ENCODE results near the gene B2M.
"Not testable (repeated sequence)": the region's sequence is repeated elsewhere in the genome, so short reads cannot be mapped to it uniquely, and the experiment has no call there.

B2M gene

DNA sequence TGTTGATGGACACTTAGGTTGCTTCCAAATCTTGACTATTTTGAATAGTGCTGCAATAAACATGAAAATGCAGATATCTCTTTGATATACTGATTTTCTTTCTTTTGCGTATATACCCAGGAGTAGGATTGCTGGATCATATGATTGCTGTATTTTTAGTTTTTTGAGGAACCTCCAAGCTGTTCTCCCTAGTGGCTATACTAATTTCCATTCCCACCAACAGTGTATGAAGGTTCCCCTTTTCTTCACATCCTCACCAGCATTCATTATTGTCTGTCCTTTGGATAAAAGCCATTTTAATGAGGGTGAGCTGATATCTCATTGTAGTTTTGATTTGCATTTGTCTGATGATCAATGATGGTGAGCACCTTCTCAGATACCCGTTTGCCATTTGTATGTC lies 12.7 kb upstream of the B2M start:
- DNase-seq (ENCODE audit: low read depth) = no peak

DNA sequence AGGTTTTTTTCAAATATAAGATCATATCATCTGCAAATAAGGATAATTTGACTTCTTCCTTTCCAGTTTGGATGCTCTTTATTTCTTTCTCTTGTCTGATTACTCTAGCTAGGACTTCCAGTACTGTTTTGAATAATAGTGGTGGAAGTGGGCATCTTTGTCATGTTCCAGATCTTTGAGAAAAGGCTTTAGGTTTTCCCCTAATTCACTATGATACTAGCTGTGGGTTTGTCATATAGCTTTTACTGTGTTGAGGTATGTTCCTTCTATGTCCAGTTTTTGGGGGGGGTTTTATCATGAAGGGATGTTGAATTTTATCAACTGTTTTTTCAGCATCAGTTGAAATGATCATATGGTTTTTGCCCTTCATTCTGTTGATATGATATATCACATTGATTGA lies 10.6 kb upstream of the B2M start:
- DNase-seq (ENCODE audit: low read depth) = not testable (repeated sequence)

- DNase-seq (ENCODE audit: low read depth) = no peak
Observed at GRCh38 chr15:44705986-44706385, 5.3 kb upstream of the B2M start.

DNA sequence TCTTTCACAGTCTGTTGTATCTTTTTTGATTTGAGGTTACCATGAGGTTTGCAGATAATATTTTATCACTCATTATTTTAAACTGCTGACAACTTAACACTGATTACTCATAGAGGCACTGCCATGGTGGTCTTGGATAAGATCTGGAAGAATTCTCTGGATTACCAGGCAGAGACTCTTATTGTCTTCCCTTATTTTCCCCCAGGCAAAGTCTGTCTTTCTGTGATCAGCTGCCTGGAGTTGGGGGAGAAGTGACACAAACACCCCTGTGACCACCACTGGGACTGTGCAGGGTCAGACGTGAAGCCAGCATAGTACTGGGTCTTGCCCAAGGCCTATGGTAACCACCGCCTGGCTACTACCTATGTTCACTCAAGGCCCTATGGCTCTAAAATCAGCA lies 4.9 kb upstream of the B2M start:
- no peak for DNase-seq (ENCODE audit: low read depth)

- no peak for DNase-seq (ENCODE audit: low read depth)
Observed at GRCh38 chr15:44706946-44707636, 4.2 kb upstream of the B2M start.

GRCh38 chr15:44710236-44711095 lies 851 bp upstream of the B2M start:
- no peak for DNase-seq (ENCODE audit: low read depth)

GRCh38 chr15:44711743-44712345 lies 527 bp downstream of the B2M start:
- DNase-seq (ENCODE audit: low read depth) = no peak

- DNase-seq (ENCODE audit: low read depth) = peak; percentile 59
Observed at GRCh38 chr15:44712346-44713005, 1.2 kb downstream of the B2M start.

GRCh38 chr15:44713006-44713966 lies 2.0 kb downstream of the B2M start:
- no peak for DNase-seq (ENCODE audit: low read depth)

DNA sequence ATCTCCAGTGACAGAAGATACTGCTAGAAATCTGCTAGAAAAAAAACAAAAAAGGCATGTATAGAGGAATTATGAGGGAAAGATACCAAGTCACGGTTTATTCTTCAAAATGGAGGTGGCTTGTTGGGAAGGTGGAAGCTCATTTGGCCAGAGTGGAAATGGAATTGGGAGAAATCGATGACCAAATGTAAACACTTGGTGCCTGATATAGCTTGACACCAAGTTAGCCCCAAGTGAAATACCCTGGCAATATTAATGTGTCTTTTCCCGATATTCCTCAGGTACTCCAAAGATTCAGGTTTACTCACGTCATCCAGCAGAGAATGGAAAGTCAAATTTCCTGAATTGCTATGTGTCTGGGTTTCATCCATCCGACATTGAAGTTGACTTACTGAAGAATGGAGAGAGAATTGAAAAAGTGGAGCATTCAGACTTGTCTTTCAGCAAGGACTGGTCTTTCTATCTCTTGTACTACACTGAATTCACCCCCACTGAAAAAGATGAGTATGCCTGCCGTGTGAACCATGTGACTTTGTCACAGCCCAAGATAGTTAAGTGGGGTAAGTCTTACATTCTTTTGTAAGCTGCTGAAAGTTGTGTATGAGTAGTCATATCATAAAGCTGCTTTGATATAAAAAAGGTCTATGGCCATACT lies 4.0 kb downstream of the B2M start:
- no peak for DNase-seq (ENCODE audit: low read depth)

- DNase-seq (ENCODE audit: low read depth) = no peak
Observed at GRCh38 chr15:44715797-44716334, 4.5 kb downstream of the B2M start.

DNA sequence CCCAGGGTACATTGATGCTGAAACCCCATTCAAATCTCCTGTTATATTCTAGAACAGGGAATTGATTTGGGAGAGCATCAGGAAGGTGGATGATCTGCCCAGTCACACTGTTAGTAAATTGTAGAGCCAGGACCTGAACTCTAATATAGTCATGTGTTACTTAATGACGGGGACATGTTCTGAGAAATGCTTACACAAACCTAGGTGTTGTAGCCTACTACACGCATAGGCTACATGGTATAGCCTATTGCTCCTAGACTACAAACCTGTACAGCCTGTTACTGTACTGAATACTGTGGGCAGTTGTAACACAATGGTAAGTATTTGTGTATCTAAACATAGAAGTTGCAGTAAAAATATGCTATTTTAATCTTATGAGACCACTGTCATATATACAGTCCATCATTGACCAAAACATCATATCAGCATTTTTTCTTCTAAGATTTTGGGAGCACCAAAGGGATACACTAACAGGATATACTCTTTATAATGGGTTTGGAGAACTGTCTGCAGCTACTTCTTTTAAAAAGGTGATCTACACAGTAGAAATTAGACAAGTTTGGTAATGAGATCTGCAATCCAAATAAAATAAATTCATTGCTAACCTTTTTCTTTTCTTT lies 5.8 kb downstream of the B2M start:
- no peak for DNase-seq (ENCODE audit: low read depth)

GRCh38 chr15:44718180-44718926 lies 7.0 kb downstream of the B2M start:
- no peak for DNase-seq (ENCODE audit: low read depth)

DNA sequence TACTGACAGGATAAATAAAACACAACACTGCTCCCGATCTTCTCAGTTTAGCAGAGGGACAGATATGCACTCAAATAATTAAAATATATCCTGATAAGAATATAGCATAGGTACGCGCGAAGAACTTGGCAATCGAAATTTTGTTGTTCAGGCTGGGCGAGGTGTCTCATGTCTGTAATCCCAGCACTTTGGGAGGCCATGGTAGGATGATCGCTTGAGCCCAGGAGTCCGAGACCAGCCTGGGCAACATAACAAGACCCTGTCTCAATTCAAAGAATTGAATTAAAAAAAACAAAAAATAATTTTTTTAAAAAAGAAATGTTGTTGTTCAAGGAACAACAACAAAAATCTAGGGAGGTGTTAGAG lies 7.6 kb downstream of the B2M start:
- DNase-seq (ENCODE audit: low read depth) = no peak

DNA sequence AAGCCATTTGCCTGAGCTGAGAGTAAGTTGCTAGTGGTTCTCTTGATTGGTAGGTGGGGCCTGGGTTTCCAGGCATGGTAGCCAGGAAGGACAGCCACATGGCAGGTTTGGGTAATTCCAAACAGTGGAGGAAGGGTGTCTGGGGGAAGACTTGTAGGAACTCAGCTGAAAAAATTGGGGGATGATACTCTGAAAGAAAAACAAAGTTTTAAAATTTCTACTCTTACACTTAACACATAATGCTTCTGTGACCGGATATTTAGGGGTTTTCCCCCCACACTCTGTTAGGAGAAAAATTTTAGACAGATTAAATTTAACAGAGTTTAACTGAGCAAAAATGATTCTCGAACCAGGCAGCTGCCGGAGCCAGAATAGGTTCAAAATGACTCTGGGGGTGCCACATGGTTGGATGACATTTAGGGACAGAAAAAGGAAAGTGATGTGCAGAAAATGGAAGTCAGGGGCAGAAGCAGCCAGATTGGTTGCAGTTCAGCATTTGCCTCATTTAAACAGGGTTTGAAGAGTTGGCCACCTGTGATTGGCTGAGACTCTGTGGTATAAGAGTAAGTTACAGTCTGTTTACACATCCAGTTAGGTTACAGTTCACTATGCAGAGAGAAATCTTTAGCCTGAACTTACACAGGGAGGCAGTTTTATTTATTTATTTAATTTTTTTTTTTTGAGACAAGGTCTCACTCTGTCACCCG lies 8.1 kb downstream of the B2M start:
- no peak for DNase-seq (ENCODE audit: low read depth)

DNA sequence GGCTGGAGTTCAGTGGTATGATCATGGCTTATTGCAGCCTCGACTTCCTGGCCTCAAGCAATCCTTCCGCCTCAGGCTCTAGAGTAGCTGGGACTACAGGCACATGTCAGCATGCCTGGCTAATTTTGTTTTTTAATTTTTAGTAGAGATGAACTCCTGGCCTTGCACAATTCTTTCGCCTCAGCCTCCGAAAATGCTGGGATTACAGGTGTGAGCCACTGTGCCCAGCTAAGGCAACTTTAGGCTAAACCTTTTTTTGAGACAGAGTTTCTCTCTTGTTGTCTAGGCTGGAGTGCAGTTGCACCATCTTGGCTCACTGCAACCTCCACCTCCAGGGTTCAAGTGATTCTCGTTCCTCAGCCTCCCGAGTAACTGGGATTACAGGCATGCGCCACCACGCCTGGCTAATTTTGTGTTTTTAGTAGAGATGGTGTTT lies 8.7 kb downstream of the B2M start:
- DNase-seq (ENCODE audit: low read depth) = not testable (repeated sequence)

DNA sequence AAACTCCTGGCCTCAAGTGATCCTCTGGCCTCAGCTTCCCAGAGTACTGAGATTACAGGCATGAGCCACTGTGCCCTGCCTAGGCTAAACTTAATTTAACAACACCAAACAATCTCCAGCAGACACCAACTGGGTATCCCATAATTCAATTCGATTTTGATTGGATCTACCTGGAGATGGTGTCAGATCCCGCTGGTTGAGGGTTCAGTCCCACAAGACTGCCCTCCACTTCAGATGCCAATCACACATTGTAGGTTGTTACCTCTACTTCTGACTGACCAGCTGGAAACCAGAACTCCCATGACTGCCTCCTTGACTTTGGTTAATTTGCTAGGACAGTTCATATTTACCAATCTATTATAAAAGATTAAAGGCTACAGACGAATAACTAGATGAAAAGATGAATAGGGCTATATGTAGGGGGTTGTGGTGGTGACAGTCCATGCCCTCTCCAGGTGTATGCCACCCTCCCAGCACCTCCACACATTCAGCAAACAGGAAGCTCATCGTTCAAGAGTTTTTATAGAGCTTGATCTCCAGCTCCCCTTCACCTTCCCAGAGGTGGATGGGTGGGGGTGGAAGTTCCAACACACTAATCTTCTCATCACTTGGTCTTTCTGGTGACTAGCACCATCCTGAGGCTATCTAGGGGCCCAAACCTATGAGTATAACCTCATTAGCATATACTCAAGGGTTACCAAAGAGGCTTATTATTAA lies 9.3 kb downstream of the B2M start:
- no peak for DNase-seq (ENCODE audit: low read depth)

GRCh38 chr15:44722011-44722410 lies 10.7 kb downstream of the B2M start:
- DNase-seq (ENCODE audit: low read depth) = no peak

All from stimulated activated CD4-positive, alpha-beta T cell treated with anti-CD3 and anti-CD28 coated beads, Interleukin-2, amount 100 ng/mL, for 4 hours (primary cell).